ENCODE measurements around the gene CHRNA1. TPM values are rescaled to one million over a fixed set of nuclear protein-coding genes. Genes with fewer than 3 reads are reported as not detected.

CHRNA1 gene
- total and polyA plus RNA-seq, 10 of the 15 experiments (the other 5 are each of a cell fraction or from before 2014, with no cell fraction given), result 0.05 to 0.14 TPM; not detected in 8

DNA sequence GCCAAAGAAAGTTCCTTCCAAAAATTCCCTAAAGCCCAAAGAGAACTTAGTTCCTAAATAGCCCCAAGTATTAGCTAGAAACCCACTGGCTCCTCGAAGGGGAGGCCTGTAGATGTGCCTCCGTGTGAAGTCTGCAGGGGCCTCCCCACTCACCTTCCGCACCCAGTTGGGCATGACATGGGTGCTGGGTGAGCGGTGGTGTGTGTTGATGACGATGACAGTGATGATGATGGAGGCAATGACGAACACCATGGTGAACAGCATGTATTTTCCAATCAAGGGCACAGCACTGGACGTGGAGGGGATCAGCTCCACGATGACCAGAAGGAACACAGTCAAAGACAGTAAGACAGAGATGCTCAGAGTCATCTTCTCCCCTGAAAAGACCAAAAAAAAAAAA, 14.5 kb downstream of the CHRNA1 start:
- Histone ChIP-seq H2AFZ (ENCODE audit: control insufficient read depth, low read depth, low read length) (no peak overlapping the region), H4K20me1 (ENCODE audit: control insufficient read depth, insufficient read depth) (no peaks in the 10 kb centered on the region), H3K79me2 (ENCODE audit: control insufficient read depth, insufficient read depth, low read length) (no peaks in the 10 kb centered on the region), H3K4me2 (ENCODE audit: control insufficient read depth, insufficient read depth) (no peak overlapping the region), H3K27me3 (replicated peaks in 1 of 2; ENCODE audit: control insufficient read depth in 2 of 2, insufficient read depth in 2 of 2, low read length in 1 of 2) (no peaks in the 10 kb centered on the region; a peak in 2 of 4 replicates), H3K9me3 (replicated peaks; ENCODE audit: control insufficient read depth, insufficient read depth, low read length) (no peaks in the 10 kb centered on the region), H3K36me3 (ENCODE audit: control insufficient read depth in 2 of 2, insufficient read depth in 2 of 2, low read length in 1 of 2) (no peaks in the 10 kb centered on the region), H3K9ac (ENCODE audit: control insufficient read depth, insufficient read depth, low read length) (no peak overlapping the region), H3K4me3 (no peak overlapping the region), H3K4me1 (ENCODE audit: control insufficient read depth, insufficient read depth, low read length) (peaks cover 24% of the 10 kb centered on the region), H3K27ac (ENCODE audit: control insufficient read depth, insufficient read depth) (no peak overlapping the region)
- 16% methylated on average over 8 of the region's 8 CpGs for WGBS (ENCODE audit: insufficient coverage, insufficient replicate concordance, low lambda C conversion rate, missing lambda C conversion rate)
- POLR2A ChIA-PET, result interaction anchor here (0.6 kb wide), 1 partner anchor 356 kb away, joined by 5 read pairs; no protein-coding TSS in a partner anchor
- SMC1A ChIA-PET (ENCODE audit: uncharacterized antibody, unreplicated experiment), result interaction anchor here (0.8 to 2.5 kb wide), 17 partner anchors 8 to 1347 kb away, joined by 3 to 26 read pairs (median 4); no protein-coding TSS in a partner anchor
- intact Hi-C loops (cut with micrococcal nuclease; ENCODE audit: unreplicated experiment), result loop anchor here (2.0 kb wide), 2 partner anchors 49 to 239 kb away; no protein-coding TSS in a partner anchor
- ATAC-seq (no peak), DNase-seq (ENCODE audit: low read depth, low spot score) (no peak), FAIRE-seq (no peak)
- TF ChIP-seq RAD21 (IDR thresholded peaks at IDR 0.05; ENCODE audit: insufficient read depth, low read depth, low read length) (no peak), CREB1 (IDR thresholded peaks at IDR 0.05; ENCODE audit: low read depth) (peak; percentile 25; the same call in 1 of the 2 replicates), NR2C2 (IDR thresholded peaks at IDR 0.05; ENCODE audit: borderline replicate concordance, control insufficient read depth, insufficient read length, low read depth) (no peak)
- RAD21 ChIA-PET (ENCODE audit: unreplicated experiment), result interaction anchor here (1.0 to 3.1 kb wide), 13 partner anchors 12 to 1346 kb away, joined by 3 to 46 read pairs (median 5); partner anchors contain the start of gene CHRNA1
- CTCF ChIA-PET, result interaction anchor here (0.6 to 3.3 kb wide), 42 partner anchors 10 to 1154 kb away, joined by 3 to 43 read pairs (median 4); partner anchors contain the start of gene CHRNA1
- BruUV-seq (replicated peaks), result no TSS peak
- in situ Hi-C loops (cut with MboI), result no loop called here

DNA sequence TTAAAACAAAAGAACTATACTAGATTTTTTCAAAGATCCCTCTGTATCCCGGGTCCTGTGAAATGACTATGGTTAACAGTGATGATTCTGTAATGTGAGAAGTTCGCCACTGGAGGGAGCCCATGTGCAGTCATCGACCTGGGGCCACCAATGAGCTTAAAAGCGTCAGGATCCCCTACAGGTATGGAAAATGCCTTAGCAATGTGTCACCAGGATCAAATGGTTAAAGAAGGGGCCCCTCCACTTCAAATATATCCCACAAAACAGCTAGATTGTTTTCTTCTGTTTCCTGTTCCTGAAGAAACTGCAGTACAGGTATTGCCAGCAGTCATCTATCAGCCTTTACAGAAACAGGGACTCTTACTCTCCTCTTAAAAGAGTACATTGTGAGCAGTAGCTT, 15.3 kb downstream of the CHRNA1 start:
- no peak for DNase-seq (ENCODE audit: low read depth, low spot score)
- intact Hi-C loops (cut with micrococcal nuclease; ENCODE audit: unreplicated experiment), result loop anchor here (2.0 kb wide), 2 partner anchors 48 to 240 kb away; no protein-coding TSS in a partner anchor

More for the DNA sequence above, 15.3 kb downstream of the CHRNA1 start:
- peak; percentile 61 for TF ChIP-seq SMC3 (IDR thresholded peaks at IDR 0.05; ENCODE audit: borderline replicate concordance, low read length)
- 0 out of 2 replicates have a peak, but pooled peaks have one; percentile 33 for TF ChIP-seq YY1 (IDR thresholded peaks at IDR 0.05; ENCODE audit: low read depth, low read length)
- TF ChIP-seq MTA2 (IDR thresholded peaks at IDR 0.05; ENCODE audit: low read depth), result no peak
- peak; percentile 87 for TF ChIP-seq RAD21 (IDR thresholded peaks at IDR 0.05; ENCODE audit: insufficient read depth, low read depth, low read length)
- TF ChIP-seq, protein P1, sequence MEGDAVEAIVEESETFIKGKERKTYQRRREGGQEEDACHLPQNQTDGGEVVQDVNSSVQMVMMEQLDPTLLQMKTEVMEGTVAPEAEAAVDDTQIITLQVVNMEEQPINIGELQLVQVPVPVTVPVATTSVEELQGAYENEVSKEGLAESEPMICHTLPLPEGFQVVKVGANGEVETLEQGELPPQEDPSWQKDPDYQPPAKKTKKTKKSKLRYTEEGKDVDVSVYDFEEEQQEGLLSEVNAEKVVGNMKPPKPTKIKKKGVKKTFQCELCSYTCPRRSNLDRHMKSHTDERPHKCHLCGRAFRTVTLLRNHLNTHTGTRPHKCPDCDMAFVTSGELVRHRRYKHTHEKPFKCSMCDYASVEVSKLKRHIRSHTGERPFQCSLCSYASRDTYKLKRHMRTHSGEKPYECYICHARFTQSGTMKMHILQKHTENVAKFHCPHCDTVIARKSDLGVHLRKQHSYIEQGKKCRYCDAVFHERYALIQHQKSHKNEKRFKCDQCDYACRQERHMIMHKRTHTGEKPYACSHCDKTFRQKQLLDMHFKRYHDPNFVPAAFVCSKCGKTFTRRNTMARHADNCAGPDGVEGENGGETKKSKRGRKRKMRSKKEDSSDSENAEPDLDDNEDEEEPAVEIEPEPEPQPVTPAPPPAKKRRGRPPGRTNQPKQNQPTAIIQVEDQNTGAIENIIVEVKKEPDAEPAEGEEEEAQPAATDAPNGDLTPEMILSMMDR (IDR thresholded peaks at IDR 0.05 in 2 of 3, conservative IDR thresholded peaks at IDR 0.05 in 1 of 3; ENCODE audit: control insufficient read depth in 2 of 3, extremely low read depth in 1 of 3, insufficient read depth in 1 of 3, low read depth in 3 of 3, low read length in 3 of 3), result peak; percentile 75 to 83 (median 78)
- TF ChIP-seq, protein P2, sequence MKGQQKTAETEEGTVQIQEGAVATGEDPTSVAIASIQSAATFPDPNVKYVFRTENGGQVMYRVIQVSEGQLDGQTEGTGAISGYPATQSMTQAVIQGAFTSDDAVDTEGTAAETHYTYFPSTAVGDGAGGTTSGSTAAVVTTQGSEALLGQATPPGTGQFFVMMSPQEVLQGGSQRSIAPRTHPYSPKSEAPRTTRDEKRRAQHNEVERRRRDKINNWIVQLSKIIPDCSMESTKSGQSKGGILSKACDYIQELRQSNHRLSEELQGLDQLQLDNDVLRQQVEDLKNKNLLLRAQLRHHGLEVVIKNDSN (IDR thresholded peaks at IDR 0.05; ENCODE audit: borderline replicate concordance, extremely low read length, insufficient read depth, low read depth, low read length), result no peak
- CTCF ChIA-PET, result interaction anchor here (0.6 to 3.3 kb wide), 56 partner anchors 10 to 987 kb away, joined by 3 to 43 read pairs (median 4); partner anchors contain the start of gene CHRNA1
- no peaks in the 10 kb centered on the region for H4K20me1 ChIP-seq (ENCODE audit: control insufficient read depth, insufficient read depth)
- no peaks in the 10 kb centered on the region for H3K79me2 ChIP-seq (ENCODE audit: control insufficient read depth, insufficient read depth, low read length)
- RAD21 ChIA-PET (ENCODE audit: unreplicated experiment), result interaction anchor here (0.7 to 3.1 kb wide), 19 partner anchors 11 to 1347 kb away, joined by 3 to 46 read pairs (median 4); partner anchors contain the start of gene CHRNA1
- BruUV-seq (replicated peaks), result no TSS peak
- POLR2A ChIA-PET, result interaction anchor here (1.2 kb wide), 1 partner anchor 13 kb away, joined by 4 read pairs; no protein-coding TSS in a partner anchor
- FAIRE-seq (no peak), ATAC-seq (peak; percentile 58)
- no peak overlapping the region for H2AFZ ChIP-seq (ENCODE audit: control insufficient read depth, low read depth, low read length)
- H3K9ac ChIP-seq (ENCODE audit: control insufficient read depth, insufficient read depth, low read length), result no peak overlapping the region
- H3K27me3 ChIP-seq (replicated peaks in 1 of 2; ENCODE audit: control insufficient read depth in 2 of 2, insufficient read depth in 2 of 2, low read length in 1 of 2), result no peaks in the 10 kb centered on the region; a peak in 2 of 4 replicates
- 0% methylated on average over 4 of the region's 4 CpGs for WGBS (ENCODE audit: insufficient coverage, insufficient replicate concordance, low lambda C conversion rate, missing lambda C conversion rate)
- in situ Hi-C loops (cut with MboI), result no loop called here
- SMC1A ChIA-PET (ENCODE audit: uncharacterized antibody, unreplicated experiment), result interaction anchor here (0.6 to 2.5 kb wide), 28 partner anchors 8 to 1347 kb away, joined by 3 to 26 read pairs (median 3); no protein-coding TSS in a partner anchor
- no peak overlapping the region for H3K4me3 ChIP-seq
- H3K27ac ChIP-seq (ENCODE audit: control insufficient read depth, insufficient read depth), result no peak overlapping the region
- no peaks in the 10 kb centered on the region for H3K36me3 ChIP-seq (ENCODE audit: control insufficient read depth in 2 of 2, insufficient read depth in 2 of 2, low read length in 1 of 2)
- H3K4me2 ChIP-seq (ENCODE audit: control insufficient read depth, insufficient read depth), result no peak overlapping the region
- H3K4me1 ChIP-seq (ENCODE audit: control insufficient read depth, insufficient read depth, low read length), result peaks cover 24% of the 10 kb centered on the region
- H3K9me3 ChIP-seq (replicated peaks; ENCODE audit: control insufficient read depth, insufficient read depth, low read length), result no peaks in the 10 kb centered on the region
